Measurements from ENCODE around the gene EMP2. TPM values are rescaled to one million over a fixed set of nuclear protein-coding genes. Genes with fewer than 3 reads are reported as not detected.

Gene EMP2
- total RNA-seq, 1 experiment from 2014 or later: 14.4 TPM

DNA sequence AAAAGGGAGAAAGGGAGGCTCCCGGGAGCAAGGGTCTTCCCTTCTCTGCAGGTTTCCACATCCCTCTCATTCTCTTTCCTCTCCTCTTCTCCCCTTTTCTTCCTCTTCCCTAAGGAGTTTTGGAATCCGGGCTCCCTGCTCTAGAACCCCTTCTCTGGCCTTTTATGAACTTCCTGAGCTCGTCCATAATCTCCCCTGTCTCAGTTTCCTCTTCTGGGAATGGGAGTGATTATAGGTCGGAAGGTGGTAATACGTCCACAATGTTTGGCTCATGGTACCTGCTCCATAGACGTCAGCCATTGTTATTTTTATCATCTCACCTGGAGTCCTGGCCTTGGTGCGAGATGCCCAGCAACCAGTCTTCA lies 467 bp upstream of the EMP2 start:
- Histone ChIP-seq H2BK12ac (ENCODE audit: insufficient read length, low read depth, low read length) (no peak overlapping the region), H3K27ac (ENCODE audit: insufficient read length, low read depth, low read length) (no peak overlapping the region), H3K18ac (ENCODE audit: insufficient read length, low read depth, low read length) (no peak overlapping the region), H4K5ac (ENCODE audit: insufficient read length, low read depth, low read length) (no peak overlapping the region), H3K4me1 (ENCODE audit: insufficient read depth, low read length) (peaks cover 12% of the 10 kb centered on the region; the same call in 1 of the 2 replicates), H3K4me2 (ENCODE audit: insufficient read depth, insufficient read length, low read length) (peak overlapping the region; percentile 53), H3K23me2 (ENCODE audit: insufficient read length, low read depth, low read length, poor library complexity, severe bottlenecking) (peaks cover 3% of the 10 kb centered on the region), H2BK15ac (ENCODE audit: low read depth, low read length) (no peak overlapping the region), H3K79me2 (ENCODE audit: insufficient read depth, low read length) (no peaks in the 10 kb centered on the region), H3K9ac (ENCODE audit: extremely low read depth, insufficient read length, low read length) (no peak overlapping the region), H4K91ac (ENCODE audit: insufficient read length, low read depth, low read length) (no peak overlapping the region), H3K23ac (ENCODE audit: insufficient read length, low read depth, low read length) (no peak overlapping the region), H2AFZ (ENCODE audit: low read length) (no peak overlapping the region), H2BK5ac (ENCODE audit: insufficient read length, low read length) (no peak overlapping the region), H3K27me3 (ENCODE audit: insufficient read depth, low read length) (no peaks in the 10 kb centered on the region), H4K20me1 (ENCODE audit: control insufficient read depth, insufficient read depth, insufficient read length) (no peaks in the 10 kb centered on the region), H3T11ph (ENCODE audit: low read length) (no peak overlapping the region), H3K14ac (ENCODE audit: insufficient read depth, low read length) (no peak overlapping the region), H3K4ac (ENCODE audit: low read depth, low read length) (no peak overlapping the region), H4K8ac (replicated peaks; ENCODE audit: insufficient read length, low read depth, low read length) (no peak overlapping the region), H3K79me1 (ENCODE audit: insufficient read depth, low read depth, low read length, poor library complexity, severe bottlenecking) (no peaks in the 10 kb centered on the region), H2BK20ac (ENCODE audit: low read depth, low read length, poor library complexity, severe bottlenecking) (no peak overlapping the region), H3K56ac (ENCODE audit: insufficient read length, low read depth, low read length) (no peak overlapping the region), H3K9me3 (ENCODE audit: control insufficient read depth, low read depth, low read length) (no peaks in the 10 kb centered on the region), H2BK120ac (ENCODE audit: low read depth, low read length, poor library complexity, severe bottlenecking) (no peak overlapping the region), H2AK5ac (ENCODE audit: insufficient read length, low read length) (no peak overlapping the region)
- H3K36me3 Mint-ChIP-seq (ENCODE audit: insufficient read depth in 1 of 3, low read depth in 3 of 3): peaks cover 0 to 4% (median 2%) of the 10 kb centered on the region in 3 experiments; a peak in 1 of 7 replicates
- WGBS (ENCODE audit: extremely low coverage, insufficient read length, low lambda C conversion rate): no CpG with 5 or more reads among the region's 7 CpGs
- peak overlapping the region; percentile 66 to 84 for H3K4me3 Mint-ChIP-seq
- H3K27ac Mint-ChIP-seq: peak overlapping the region in 2 of 3 experiments; percentile 54 to 70; a peak in 3 of 7 replicates
- no peak for DNase-seq
- TF ChIP-seq, protein P1, sequence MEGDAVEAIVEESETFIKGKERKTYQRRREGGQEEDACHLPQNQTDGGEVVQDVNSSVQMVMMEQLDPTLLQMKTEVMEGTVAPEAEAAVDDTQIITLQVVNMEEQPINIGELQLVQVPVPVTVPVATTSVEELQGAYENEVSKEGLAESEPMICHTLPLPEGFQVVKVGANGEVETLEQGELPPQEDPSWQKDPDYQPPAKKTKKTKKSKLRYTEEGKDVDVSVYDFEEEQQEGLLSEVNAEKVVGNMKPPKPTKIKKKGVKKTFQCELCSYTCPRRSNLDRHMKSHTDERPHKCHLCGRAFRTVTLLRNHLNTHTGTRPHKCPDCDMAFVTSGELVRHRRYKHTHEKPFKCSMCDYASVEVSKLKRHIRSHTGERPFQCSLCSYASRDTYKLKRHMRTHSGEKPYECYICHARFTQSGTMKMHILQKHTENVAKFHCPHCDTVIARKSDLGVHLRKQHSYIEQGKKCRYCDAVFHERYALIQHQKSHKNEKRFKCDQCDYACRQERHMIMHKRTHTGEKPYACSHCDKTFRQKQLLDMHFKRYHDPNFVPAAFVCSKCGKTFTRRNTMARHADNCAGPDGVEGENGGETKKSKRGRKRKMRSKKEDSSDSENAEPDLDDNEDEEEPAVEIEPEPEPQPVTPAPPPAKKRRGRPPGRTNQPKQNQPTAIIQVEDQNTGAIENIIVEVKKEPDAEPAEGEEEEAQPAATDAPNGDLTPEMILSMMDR (conservative IDR thresholded peaks at IDR 0.05): no peak
- H3K9me3 Mint-ChIP-seq: peaks cover 0 to 7% of the 10 kb centered on the region in 2 experiments; a peak in 4 of 5 replicates
- peaks cover 54 to 73% of the 10 kb centered on the region in 2 experiments for H3K4me1 Mint-ChIP-seq
- peaks cover 24% of the 10 kb centered on the region for H3K27me3 Mint-ChIP-seq (ENCODE audit: low read depth)

All from H9 (cell line).